MG63 (cell line): ENCODE results near the gene SPAM1. TPM values are rescaled to one million over a fixed set of nuclear protein-coding genes. Genes with fewer than 3 reads are reported as not detected.
"Not testable (repeated sequence)": the region's sequence is repeated elsewhere in the genome, so short reads cannot be mapped to it uniquely, and the experiment has no call there.

ENCODE experiments used
- DNase-seq: peaks from one replicate; pipeline ENCODE4 v3.0.0-alpha.2; 2020
- H3K27me3 ChIP-seq: fragments of 250-450 bp; sonication (Bioruptor Pico); 2 replicates; pipeline ENCODE4 v1.5.1; 2020; ENCODE audit warnings: mild to moderate bottlenecking, moderate library complexity
- H3K36me3 ChIP-seq: fragments of 250-450 bp; sonication (Bioruptor Pico); 2 replicates; pipeline ENCODE4 v1.5.1; 2020; ENCODE audit warnings: mild to moderate bottlenecking, moderate library complexity
- H3K4me3 ChIP-seq: fragments of 250-450 bp; sonication (Bioruptor Pico); 2 replicates; pipeline ENCODE4 v1.5.1; 2020; ENCODE audit warnings: mild to moderate bottlenecking, moderate library complexity
- H3K9me3 ChIP-seq: fragments of 250-450 bp; sonication (Bioruptor Pico); 2 replicates; pipeline ENCODE4 v1.5.1; 2020; ENCODE audit warnings: mild to moderate bottlenecking, moderate library complexity
- total RNA-seq: library from RNA; depleted of rRNA; stranded (reverse); fragments of >200 nt; shearing (Covaris generic); gene quantifications from 2 replicates; pipeline ENCODE4 v1.2.3, GENCODE V29; 2014; ENCODE audit warnings: low replicate concordance; rRNA removed

The SPAM1 gene
- total RNA-seq, 1 experiment from 2014 or later, result not detected

DNA sequence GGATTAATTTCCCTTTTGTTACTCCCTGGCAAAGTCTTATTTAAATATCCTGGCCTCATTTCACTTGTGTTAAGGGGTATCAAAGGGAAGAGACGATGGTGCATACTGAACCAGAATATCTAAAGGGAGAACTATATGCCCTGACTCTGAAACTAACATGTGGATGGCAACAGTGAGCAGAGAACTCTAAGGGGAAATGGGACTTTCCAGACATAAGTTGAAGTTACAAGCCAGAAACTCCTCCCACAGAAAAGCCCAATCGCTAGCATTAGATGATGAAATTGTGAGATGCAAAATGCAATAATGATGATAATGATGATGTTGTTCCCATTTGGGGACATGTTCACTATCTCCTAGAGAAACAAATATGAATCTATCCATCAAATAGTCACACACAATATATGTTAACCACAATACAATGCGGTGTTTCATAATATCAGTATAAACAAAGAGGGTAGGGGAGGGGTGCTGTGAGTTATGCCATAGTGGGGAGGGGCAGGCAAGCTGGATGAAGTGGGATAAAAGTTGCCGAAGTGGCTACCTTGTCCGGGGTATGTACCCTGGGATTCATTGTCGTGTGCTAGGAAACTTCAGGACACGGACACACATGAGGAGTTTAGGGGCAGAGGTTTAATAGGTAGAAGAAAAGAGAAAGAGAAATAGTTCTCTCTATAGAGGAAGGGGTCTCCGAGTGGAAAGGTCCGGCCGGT, 70.7 kb downstream of the SPAM1 start:
- H3K36me3 ChIP-seq, result no peaks in the 10 kb centered on the region
- no peak overlapping the region for H3K4me3 ChIP-seq
- no peaks in the 10 kb centered on the region for H3K27me3 ChIP-seq
- DNase-seq, result no peak
- H3K9me3 ChIP-seq, result no peaks in the 10 kb centered on the region

DNA sequence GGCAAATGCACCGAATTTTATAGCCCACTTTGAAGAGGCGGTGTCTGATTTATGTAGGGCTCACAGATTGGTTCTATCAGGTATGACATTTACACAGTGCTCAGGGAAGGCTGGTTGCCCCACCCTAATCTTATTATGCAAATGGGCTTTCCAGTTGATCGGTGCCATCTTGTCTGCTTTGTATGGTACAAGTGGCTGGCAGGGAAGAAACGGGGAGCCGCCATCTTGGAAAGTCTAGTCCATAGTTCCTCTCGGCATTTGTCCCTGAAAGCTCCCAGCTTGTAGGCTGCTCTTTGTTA, 71.2 kb downstream of the SPAM1 start:
- H3K4me3 ChIP-seq, result no peak overlapping the region
- no peaks in the 10 kb centered on the region for H3K36me3 ChIP-seq
- no peaks in the 10 kb centered on the region for H3K9me3 ChIP-seq
- no peak for DNase-seq
- no peaks in the 10 kb centered on the region for H3K27me3 ChIP-seq

DNA sequence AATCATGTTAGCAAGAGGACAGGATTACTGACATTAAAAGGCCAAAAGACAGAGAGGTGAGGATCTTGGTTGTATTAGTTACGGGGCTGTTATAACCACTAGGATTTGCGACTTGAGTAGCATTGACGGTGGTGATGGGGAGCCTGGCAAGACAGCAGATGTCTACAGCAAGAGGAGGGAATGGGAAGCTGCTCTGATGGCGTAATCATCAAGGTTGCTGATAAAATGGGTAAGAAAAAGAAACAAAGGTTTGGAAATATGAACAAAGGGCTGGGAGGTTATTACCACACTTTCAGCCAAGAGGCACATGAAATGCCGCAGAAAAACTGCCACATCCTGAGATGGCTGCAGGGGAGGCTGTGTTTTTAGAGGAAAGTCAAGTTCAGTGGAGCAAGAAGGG, 73.9 kb downstream of the SPAM1 start:
- Histone ChIP-seq H3K27me3 (no peaks in the 10 kb centered on the region), H3K36me3 (no peaks in the 10 kb centered on the region), H3K4me3 (no peak overlapping the region), H3K9me3 (no peaks in the 10 kb centered on the region)
- no peak for DNase-seq

DNA sequence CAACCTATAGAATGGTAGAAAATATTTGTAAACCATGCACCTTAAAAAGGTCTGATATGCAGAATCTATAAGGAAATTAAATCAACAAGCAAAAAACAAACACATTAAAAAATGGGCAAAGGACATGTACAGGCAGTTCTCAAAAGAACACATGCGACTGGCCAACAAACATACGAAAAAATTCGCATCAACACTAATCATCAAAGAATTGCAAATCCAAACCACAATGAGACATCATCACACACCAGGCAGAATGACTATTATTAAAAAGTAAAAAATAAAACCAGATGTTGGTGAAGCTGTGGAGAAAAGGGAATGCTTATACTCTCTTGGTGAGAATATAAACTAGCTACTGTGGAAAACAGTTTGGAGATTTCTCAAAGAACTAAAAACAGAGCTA, 74.7 kb downstream of the SPAM1 start:
- no peaks in the 10 kb centered on the region for H3K36me3 ChIP-seq
- H3K4me3 ChIP-seq, result no peak overlapping the region
- H3K9me3 ChIP-seq, result no peaks in the 10 kb centered on the region
- DNase-seq, result no peak
- no peaks in the 10 kb centered on the region for H3K27me3 ChIP-seq

DNA sequence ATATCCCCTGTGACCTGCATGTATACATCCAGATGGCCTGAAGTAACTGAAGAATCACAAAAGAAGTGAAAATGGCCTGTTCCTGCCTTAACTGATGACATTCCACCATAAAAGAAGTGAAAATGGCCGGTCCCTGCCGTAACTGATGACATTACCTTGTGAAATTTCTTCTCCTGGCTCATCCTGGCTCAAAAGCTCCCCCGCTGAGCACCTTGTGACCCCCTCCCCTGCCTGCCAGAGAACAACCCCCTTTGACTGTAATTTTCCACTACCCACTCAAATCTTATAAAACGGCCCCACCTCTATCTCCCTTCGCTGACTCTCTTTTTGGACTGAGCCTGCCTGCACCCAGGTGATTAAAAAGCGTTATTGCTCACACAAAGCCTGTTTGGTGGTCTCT, 83.3 kb downstream of the SPAM1 start:
- not testable (repeated sequence) for H3K4me3 ChIP-seq, H3K9me3 ChIP-seq, DNase-seq, H3K36me3 ChIP-seq, H3K27me3 ChIP-seq

DNA sequence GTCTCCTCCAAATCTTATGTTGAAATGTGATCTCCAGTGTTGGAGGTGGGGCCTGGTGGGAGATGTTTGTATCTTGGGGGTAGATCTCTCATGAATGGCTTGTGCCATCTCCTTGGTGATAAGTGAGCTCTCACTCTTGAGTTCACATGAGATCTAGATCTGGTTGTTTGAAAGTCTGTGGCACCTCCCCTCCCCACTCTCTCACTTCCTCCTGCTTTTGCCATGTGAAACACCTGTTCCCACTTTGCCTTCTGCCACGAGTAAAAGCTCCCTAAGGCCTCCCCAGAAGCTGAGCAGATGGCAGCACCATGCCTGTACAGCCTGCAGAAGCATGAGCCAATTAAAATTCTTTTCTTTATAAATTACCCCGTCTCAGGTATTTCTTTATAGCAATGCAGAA, 84.3 kb downstream of the SPAM1 start:
- Histone ChIP-seq H3K9me3 (no peaks in the 10 kb centered on the region), H3K36me3 (no peaks in the 10 kb centered on the region), H3K27me3 (no peaks in the 10 kb centered on the region), H3K4me3 (no peak overlapping the region)
- no peak for DNase-seq

Other genes with a start within 250 kb of the SPAM1 start
- gene WASL, start 176.2 kb upstream of the SPAM1 start, total RNA-seq, result 1.4 TPM in 2 replicates
- not detected in 2 replicates for gene HYAL4, start 80.1 kb upstream of the SPAM1 start, total RNA-seq
- gene TMEM229A, start 107.8 kb downstream of the SPAM1 start, total RNA-seq, result not detected in 2 replicates